ENCODE results near the gene ISG20. TPM values are rescaled to one million over a fixed set of nuclear protein-coding genes. Genes with fewer than 3 reads are reported as not detected.

ISG20 gene
- total and polyA plus RNA-seq, 2 of the 8 experiments (the other 6 are each of a cell fraction or from before 2014, with no cell fraction given), result 2.9 to 5.2 TPM

- no peak for TF ChIP-seq CHD7 (IDR thresholded peaks at IDR 0.05; ENCODE audit: insufficient replicate concordance, low read length)
Measured at GRCh38 chr15:88674661-88675060, 35.8 kb downstream of the ISG20 start (continued).
